Mesendoderm (in vitro differentiated cells): ENCODE results near the gene ABLIM1.

Experiments
- DNase-seq: peaks from one replicate; pipeline ENCODE4 v3.0.0; 2013
- H2AK5ac ChIP-seq: 2 replicates; pipeline ENCODE4 v1.6.1; 2013; ENCODE audit warnings: low read length, inconsistent platforms
- H2BK120ac ChIP-seq: 2 replicates; pipeline ENCODE4 v1.6.1; 2013; ENCODE audit warnings: low read depth, mild to moderate bottlenecking, low read length, moderate library complexity, mixed read lengths
- H2BK15ac ChIP-seq: replicated peaks from 2 replicates; pipeline ENCODE4 v1.6.1; 2013; ENCODE audit warnings: low read depth, mild to moderate bottlenecking, moderate library complexity
- H2BK5ac ChIP-seq: 2 replicates; pipeline ENCODE4 v1.6.1; 2013; ENCODE audit warnings: low read length, inconsistent platforms
- H3K18ac ChIP-seq: 2 replicates; pipeline ENCODE4 v1.6.1; 2013; ENCODE audit warnings: mild to moderate bottlenecking, low read length, mixed read lengths
- H3K23ac ChIP-seq: one replicate; pipeline ENCODE4 v1.6.1; 2013; ENCODE audit warnings: low read length
- H3K27ac ChIP-seq: 2 replicates; pipeline ENCODE4 v1.5.1; 2013; ENCODE audit warnings: low read depth, mild to moderate bottlenecking, inconsistent platforms, low read length, moderate library complexity
- H3K27me3 ChIP-seq: 2 replicates; pipeline ENCODE4 v1.6.1; 2013; ENCODE audit warnings: low read length, control low read depth, mild to moderate bottlenecking, inconsistent platforms; ENCODE audit not compliant: insufficient read depth, poor library complexity
- H3K36me3 ChIP-seq: 2 replicates; pipeline ENCODE4 v1.6.1; 2013; ENCODE audit warnings: low read length, inconsistent platforms; ENCODE audit not compliant: control insufficient read depth, insufficient read depth
- H3K4ac ChIP-seq: one replicate; pipeline ENCODE4 v1.6.1; 2013; ENCODE audit warnings: low read depth, mild to moderate bottlenecking, low read length, moderate library complexity
- H3K4me1 ChIP-seq: 2 replicates; pipeline ENCODE4 v1.6.1; 2013; ENCODE audit warnings: low read depth, low read length, inconsistent platforms; ENCODE audit not compliant: control insufficient read depth
- H3K4me2 ChIP-seq: 2 replicates; pipeline ENCODE4 v1.6.1; 2013; ENCODE audit warnings: low read length
- H3K4me3 ChIP-seq: 2 replicates; pipeline ENCODE4 v1.5.1; 2013; ENCODE audit warnings: mild to moderate bottlenecking, low read length
- H3K56ac ChIP-seq: one replicate; pipeline ENCODE4 v1.6.1; 2013; ENCODE audit warnings: low read length
- H3K79me1 ChIP-seq: 2 replicates; pipeline ENCODE4 v1.6.1; 2013; ENCODE audit warnings: low read length, inconsistent platforms
- H3K79me2 ChIP-seq: 2 replicates; pipeline ENCODE4 v1.6.1; 2013; ENCODE audit warnings: mild to moderate bottlenecking, low read length; ENCODE audit not compliant: control insufficient read depth, insufficient read depth
- H3K9ac ChIP-seq: 2 replicates; pipeline ENCODE4 v1.6.1; 2013; ENCODE audit warnings: low read length, inconsistent platforms
- H4K5ac ChIP-seq: one replicate; pipeline ENCODE4 v1.6.1; 2013; ENCODE audit warnings: low read length
- H4K8ac ChIP-seq: one replicate; pipeline ENCODE4 v1.6.1; 2013; ENCODE audit warnings: low read depth, mild to moderate bottlenecking, control low read depth, low read length, moderate library complexity
- WGBS: extraction: QIAGEN DNeasy Blood & Tissue Kit; methylation state at CpG from one replicate; pipeline ENCODE4 v1.1.7; 2013; ENCODE audit warnings: low lambda C conversion rate, missing lambda C conversion rate; ENCODE audit not compliant: insufficient coverage; ENCODE audit errors: extremely low coverage; 5-methylcytosine and 5-hydroxymethylcytosine counted together

ABLIM1 gene

DNA sequence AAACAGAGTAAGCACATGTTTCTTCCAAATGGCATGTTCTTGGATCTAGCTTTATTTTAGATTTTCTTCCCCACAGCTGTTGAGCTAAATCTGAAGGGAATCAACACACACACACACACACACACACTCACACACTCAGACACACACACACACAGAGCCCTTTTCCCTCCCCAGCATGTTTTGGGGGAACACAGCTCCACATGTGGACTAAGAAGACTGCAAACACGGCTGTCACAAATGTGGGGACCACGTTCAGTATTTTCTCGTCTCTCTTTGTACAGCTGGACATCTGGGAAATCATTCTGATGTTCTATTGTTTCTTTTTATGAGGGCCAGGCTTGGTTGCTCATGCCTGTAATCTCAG is 116.3 kb downstream of the ABLIM1 start:
- Histone ChIP-seq H3K79me2 (no peaks in the 10 kb centered on the region), H4K8ac (no peak overlapping the region), H2BK120ac (no peak overlapping the region), H3K27me3 (no peaks in the 10 kb centered on the region), H3K79me1 (no peaks in the 10 kb centered on the region), H3K27ac (no peak overlapping the region), H3K4ac (no peak overlapping the region), H3K4me3 (no peak overlapping the region), H3K36me3 (no peaks in the 10 kb centered on the region), H3K9ac (no peak overlapping the region), H4K5ac (no peak overlapping the region), H3K18ac (no peak overlapping the region), H2BK5ac (no peak overlapping the region), H3K4me2 (no peak overlapping the region), H3K56ac (no peak overlapping the region), H3K4me1 (peaks cover 2% of the 10 kb centered on the region), H2AK5ac (no peak overlapping the region), H3K23ac (no peak overlapping the region), H2BK15ac (no peak overlapping the region)
- WGBS: no CpG with 5 or more reads among the region's 3 CpGs
- DNase-seq: no peak

DNA sequence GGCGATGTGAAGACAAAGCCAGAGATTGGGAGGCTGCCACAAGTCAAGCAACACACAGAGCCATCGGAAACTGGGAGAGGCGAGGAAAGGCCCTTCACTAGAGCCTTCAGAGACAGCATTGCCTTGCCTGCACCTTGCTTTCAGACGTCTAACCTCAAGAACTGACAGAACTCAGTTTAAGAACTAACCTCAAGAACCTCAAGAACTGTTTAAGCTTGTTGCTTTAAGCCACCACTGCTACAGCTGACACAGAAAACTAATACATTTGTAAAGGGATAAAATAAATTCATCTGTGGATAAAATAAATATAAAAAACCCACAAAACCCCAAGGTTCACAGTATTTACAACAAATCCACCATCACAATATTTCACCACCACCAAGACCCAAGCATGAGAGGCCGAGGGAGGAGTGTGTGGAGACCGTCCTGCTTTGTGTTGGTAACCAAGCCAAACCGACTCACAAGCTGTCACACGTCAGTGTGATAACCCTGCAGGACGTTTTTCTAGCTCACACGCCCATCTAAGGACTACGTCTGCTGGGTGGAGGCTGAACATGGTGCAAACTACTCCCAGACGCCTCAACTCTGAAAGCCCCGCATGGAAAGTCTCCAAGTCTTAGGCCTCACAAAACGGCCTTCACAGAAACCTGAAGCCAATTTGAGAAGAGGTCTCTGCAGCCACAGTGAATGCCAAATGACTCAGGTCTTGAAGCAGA is 116.8 kb downstream of the ABLIM1 start:
- H2BK120ac ChIP-seq: no peak overlapping the region
- no peak overlapping the region for H3K9ac ChIP-seq
- DNase-seq: peak; percentile 65
- no peaks in the 10 kb centered on the region for H3K79me1 ChIP-seq
- no peak overlapping the region for H4K8ac ChIP-seq
- no peak overlapping the region for H4K5ac ChIP-seq
- no peak overlapping the region for H2BK5ac ChIP-seq
- no peak overlapping the region for H3K56ac ChIP-seq
- WGBS: no CpG with 5 or more reads among the region's 14 CpGs
- peaks cover 2% of the 10 kb centered on the region for H3K4me1 ChIP-seq
- H3K4ac ChIP-seq: no peak overlapping the region
- H3K27ac ChIP-seq: no peak overlapping the region
- H3K23ac ChIP-seq: no peak overlapping the region
- H3K4me3 ChIP-seq: no peak overlapping the region
- no peak overlapping the region for H3K4me2 ChIP-seq
- H3K27me3 ChIP-seq: no peaks in the 10 kb centered on the region
- H2BK15ac ChIP-seq: no peak overlapping the region
- no peaks in the 10 kb centered on the region for H3K36me3 ChIP-seq
- H2AK5ac ChIP-seq: no peak overlapping the region
- no peaks in the 10 kb centered on the region for H3K79me2 ChIP-seq
- H3K18ac ChIP-seq: no peak overlapping the region

DNA sequence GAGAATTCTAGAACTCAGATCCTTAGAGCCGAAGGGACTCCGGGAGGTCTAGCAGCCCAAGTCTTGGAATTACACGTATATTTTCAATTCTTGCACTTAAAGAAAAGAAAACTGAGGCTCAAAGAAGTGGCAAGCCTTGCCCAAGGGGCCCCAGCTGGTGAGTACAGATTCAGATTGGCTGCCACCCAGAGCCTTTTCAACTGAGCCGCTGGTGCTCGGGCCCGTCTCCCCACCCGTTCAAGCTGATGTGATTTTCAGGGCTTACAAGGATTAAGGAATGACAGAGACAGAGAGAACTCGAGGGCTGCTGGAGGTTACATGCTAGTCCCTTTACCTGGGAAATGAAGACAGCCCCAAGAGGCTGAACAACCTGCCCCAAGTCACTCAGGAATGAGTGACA is 117.8 kb downstream of the ABLIM1 start:
- no peak overlapping the region for H4K8ac ChIP-seq
- no peak overlapping the region for H3K27ac ChIP-seq
- no peak overlapping the region for H3K18ac ChIP-seq
- no peak overlapping the region for H2AK5ac ChIP-seq
- H3K4me1 ChIP-seq: peaks cover 2% of the 10 kb centered on the region
- H3K79me1 ChIP-seq: no peaks in the 10 kb centered on the region
- H3K79me2 ChIP-seq: no peaks in the 10 kb centered on the region
- no peaks in the 10 kb centered on the region for H3K36me3 ChIP-seq
- H3K4ac ChIP-seq: no peak overlapping the region
- no peak overlapping the region for H3K23ac ChIP-seq
- no peak overlapping the region for H3K4me3 ChIP-seq
- H3K4me2 ChIP-seq: no peak overlapping the region
- H2BK5ac ChIP-seq: no peak overlapping the region
- H2BK120ac ChIP-seq: no peak overlapping the region
- H2BK15ac ChIP-seq: peak overlapping the region; percentile 27
- DNase-seq: no peak
- H3K56ac ChIP-seq: no peak overlapping the region
- no CpG with 5 or more reads among the region's 8 CpGs for WGBS
- H4K5ac ChIP-seq: no peak overlapping the region
- no peaks in the 10 kb centered on the region for H3K27me3 ChIP-seq
- H3K9ac ChIP-seq: no peak overlapping the region

DNA sequence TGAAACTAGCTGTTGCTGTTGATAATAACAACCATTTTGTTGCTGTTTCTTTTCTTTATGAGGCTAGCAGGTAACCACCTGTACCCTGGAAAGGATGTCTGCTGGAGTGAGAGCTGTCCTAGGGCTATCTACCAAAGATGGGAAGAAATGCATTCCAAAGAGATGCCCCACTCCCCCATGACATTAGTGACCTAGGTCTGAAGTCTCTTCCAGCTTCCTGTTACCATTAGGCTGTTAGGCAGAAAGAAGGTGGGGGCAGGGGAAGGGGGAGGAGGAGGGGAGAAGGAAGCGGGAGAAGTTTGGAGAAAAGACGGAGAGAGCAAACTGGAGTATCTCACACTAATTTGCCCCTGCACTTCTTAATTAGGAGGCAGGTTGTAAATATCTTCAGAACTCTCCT is 118.5 kb downstream of the ABLIM1 start:
- Histone ChIP-seq H3K27me3 (no peaks in the 10 kb centered on the region), H2BK5ac (no peak overlapping the region), H3K56ac (no peak overlapping the region), H2AK5ac (no peak overlapping the region), H3K18ac (no peak overlapping the region), H3K79me1 (no peaks in the 10 kb centered on the region), H3K27ac (no peak overlapping the region), H4K5ac (no peak overlapping the region), H2BK120ac (no peak overlapping the region), H3K4me1 (peaks cover 2% of the 10 kb centered on the region), H3K4me2 (no peak overlapping the region), H3K4ac (no peak overlapping the region), H4K8ac (no peak overlapping the region), H3K79me2 (no peaks in the 10 kb centered on the region), H3K36me3 (no peaks in the 10 kb centered on the region), H3K4me3 (no peak overlapping the region), H3K23ac (no peak overlapping the region), H3K9ac (no peak overlapping the region), H2BK15ac (no peak overlapping the region)
- DNase-seq: peak; percentile 75
- no CpG with 5 or more reads among the region's 2 CpGs for WGBS

DNA sequence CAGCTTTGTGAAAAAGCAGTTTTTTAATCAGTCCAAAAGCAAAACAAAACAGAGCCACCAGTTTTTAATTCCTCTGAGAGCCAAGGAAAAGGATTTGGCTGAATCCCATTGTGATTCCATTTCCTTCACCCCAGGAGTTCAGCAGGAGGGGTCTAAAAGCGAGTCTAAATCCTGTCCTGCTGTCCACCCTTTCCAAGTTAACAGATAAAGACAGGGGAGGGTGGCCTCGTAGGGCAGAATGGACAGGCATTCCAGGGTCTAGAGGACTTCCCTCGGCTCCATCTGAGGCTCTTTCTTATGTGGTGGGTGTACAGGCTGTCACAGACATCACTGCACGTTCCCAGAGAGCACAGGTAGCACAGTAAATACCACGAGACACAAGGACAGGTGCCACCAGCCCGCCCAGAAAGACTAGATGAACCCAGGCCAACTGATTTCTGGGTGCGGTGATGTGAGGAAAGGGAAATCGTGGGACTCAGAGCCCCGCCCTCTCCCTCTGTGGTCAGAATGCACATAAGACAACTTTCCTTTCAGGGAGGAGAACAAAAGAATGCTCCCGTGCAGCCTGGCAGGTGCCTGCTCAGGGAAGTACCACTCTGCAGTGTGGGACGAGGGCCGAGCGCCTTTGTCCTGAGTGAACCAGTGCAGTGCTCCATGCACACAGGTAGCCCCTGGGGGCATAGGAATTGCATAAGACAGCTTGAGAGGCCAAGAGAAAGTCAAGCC is 119.7 kb downstream of the ABLIM1 start:
- Histone ChIP-seq H3K79me2 (no peaks in the 10 kb centered on the region), H2BK120ac (no peak overlapping the region), H2AK5ac (no peak overlapping the region), H3K4me3 (no peak overlapping the region), H3K27me3 (no peaks in the 10 kb centered on the region), H3K9ac (no peak overlapping the region), H2BK5ac (no peak overlapping the region), H3K56ac (no peak overlapping the region), H3K4me1 (peaks cover 2% of the 10 kb centered on the region), H3K18ac (no peak overlapping the region), H3K23ac (no peak overlapping the region), H3K36me3 (no peaks in the 10 kb centered on the region), H3K27ac (no peak overlapping the region), H3K79me1 (no peaks in the 10 kb centered on the region), H4K5ac (no peak overlapping the region), H2BK15ac (no peak overlapping the region), H3K4ac (no peak overlapping the region), H4K8ac (no peak overlapping the region), H3K4me2 (no peak overlapping the region)
- no peak for DNase-seq
- no CpG with 5 or more reads among the region's 13 CpGs for WGBS
